ENCODE data around the gene DPH1.

Gene DPH1

DNA sequence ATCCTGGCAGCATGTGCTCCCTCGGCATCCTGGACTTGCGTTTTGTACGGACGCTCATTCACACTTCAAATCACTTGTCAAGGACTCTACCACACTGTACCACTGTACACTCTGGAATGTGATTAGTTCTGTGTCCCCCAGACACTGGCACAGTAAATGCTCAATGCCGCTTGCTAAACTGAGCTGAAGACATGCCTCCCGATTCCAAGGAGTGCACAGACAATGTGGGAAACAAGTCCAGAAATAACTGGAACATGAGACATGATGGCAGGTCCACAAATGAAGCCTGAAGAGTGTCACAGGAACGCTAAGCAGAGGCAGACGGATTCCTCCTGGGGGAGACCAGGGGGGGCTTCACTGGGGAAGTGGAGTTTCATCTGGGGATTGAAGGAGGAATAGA, 47.1 kb downstream of the DPH1 start:
- FAIRE-seq, result no peak
- no peak for DNase-seq (ENCODE audit: insufficient read length, low spot score)
- TF ChIP-seq, protein P1, sequence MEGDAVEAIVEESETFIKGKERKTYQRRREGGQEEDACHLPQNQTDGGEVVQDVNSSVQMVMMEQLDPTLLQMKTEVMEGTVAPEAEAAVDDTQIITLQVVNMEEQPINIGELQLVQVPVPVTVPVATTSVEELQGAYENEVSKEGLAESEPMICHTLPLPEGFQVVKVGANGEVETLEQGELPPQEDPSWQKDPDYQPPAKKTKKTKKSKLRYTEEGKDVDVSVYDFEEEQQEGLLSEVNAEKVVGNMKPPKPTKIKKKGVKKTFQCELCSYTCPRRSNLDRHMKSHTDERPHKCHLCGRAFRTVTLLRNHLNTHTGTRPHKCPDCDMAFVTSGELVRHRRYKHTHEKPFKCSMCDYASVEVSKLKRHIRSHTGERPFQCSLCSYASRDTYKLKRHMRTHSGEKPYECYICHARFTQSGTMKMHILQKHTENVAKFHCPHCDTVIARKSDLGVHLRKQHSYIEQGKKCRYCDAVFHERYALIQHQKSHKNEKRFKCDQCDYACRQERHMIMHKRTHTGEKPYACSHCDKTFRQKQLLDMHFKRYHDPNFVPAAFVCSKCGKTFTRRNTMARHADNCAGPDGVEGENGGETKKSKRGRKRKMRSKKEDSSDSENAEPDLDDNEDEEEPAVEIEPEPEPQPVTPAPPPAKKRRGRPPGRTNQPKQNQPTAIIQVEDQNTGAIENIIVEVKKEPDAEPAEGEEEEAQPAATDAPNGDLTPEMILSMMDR (IDR thresholded peaks at IDR 0.05; ENCODE audit: insufficient read depth, missing control alignments), result no peak

DNA sequence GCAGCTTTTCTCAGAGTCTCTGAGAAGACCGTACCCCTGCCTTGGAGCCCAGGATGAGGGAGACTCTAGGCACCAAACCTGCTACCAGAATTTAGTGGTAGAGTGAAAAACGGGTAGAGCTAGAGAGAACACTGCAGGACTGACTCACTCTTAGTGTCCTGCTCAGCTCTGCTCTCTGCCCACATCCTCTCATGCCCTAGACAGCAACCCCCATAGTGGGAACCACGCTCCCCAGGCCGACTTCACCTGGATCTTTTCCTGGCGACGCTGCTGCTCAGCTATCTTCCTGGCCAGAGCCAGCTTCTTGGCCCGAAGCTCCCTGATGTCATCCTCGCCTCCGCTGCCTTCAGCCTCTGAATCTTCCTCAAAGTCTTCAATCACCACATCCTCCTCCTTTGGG, 51.6 kb downstream of the DPH1 start:
- no peak for FAIRE-seq
- DNase-seq (ENCODE audit: insufficient read length, low spot score), result no peak
- TF ChIP-seq, protein P1 (IDR thresholded peaks at IDR 0.05; ENCODE audit: insufficient read depth, missing control alignments), result no peak

DNA sequence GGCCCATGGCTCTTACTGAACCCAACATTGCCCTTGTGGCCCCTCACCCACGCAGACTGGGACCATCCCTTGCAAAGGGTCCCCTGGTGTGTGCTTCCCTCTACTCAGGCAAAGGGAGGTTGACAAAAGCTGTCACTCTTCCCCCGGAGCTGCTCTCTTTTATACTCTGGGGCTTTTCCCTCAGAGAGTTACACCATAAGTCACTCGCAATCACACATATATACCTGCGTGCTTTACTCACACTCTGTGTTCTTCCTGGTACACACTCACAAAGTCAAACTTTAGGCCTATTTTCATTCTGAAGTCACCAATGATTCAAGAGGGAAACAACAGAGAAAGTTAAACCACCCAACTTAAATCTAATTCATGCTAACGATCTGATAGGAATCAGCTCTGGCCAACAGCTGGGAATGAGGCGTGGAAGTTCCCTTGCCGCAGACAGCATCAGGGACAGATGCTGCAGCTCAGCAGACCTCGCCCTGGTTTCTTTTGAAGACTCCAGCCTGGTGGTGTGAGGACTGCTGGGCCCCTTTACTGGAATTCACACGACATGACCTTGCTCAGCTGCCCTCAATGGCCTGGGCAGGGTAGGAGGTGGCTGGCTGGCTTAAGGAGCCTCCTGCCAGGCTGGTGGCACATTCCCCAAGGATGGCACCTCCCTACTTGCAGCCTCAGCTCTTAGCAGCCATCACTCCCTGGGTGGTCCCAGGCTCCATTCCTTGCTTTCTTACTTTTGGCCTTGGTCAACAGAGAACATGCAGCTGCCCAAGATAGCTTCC, 52.2 kb downstream of the DPH1 start:
- TF ChIP-seq, protein P1 (IDR thresholded peaks at IDR 0.05; ENCODE audit: insufficient read depth, missing control alignments), result no peak
- DNase-seq (ENCODE audit: insufficient read length, low spot score), result no peak
- no peak for FAIRE-seq

DNA sequence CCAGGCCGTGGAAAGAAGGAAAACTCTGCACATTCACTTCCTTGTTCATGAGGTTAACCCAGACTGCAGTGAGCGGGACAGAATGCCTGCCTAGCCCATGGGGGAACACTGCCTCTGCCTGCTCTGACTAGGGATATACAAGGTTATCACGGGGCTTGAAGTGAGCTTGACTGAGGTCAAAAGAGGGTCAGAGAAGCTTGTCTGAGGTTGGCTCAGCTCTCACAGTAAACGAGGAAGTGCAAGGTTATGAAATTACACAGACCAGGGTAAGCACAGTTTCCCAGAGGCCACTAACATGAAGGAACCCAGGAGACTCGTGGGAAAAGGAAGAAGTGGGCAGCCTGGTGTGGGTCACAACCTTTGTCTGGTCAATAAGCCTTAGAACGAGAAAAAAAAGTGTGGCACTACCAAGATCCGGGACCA, 53.7 kb downstream of the DPH1 start:
- TF ChIP-seq, protein P1 (IDR thresholded peaks at IDR 0.05; ENCODE audit: insufficient read depth, missing control alignments), result no peak
- FAIRE-seq (no peak), DNase-seq (ENCODE audit: insufficient read length, low spot score) (no peak)

DNA sequence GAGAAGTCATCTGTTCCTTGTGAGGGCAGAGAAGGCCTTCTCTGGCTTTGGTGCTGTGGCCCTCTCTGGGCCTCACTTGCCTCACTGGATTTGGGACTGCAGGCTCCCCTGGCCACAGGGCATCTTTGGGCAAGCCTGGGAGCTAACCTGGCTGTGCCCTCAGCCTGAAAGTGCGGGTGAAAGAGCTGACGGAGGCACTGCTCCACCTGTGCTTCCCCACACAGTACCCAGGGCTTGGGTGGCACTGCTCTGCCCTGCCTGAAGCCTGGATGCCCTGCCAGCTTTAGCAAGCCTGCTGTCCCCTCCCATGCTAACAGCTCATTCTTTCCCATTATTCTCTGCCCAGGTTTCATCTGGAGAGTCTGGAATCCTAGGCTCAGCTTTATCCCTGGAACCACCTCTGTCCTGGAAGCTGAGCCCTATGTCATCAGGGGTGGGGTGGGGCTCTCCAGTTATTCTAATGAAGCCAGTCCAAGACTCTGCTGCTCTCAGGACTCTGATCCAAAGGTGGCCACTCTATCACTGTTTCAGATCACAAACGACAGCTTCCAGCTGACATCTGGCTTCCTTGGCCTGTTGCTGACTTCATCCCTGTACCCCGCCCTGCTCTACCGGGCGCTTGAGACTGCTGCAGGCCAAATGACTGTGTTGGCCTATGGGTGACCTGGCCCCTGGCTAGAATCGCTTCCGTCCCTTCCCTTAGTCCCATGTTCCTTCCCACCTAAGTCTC, 54.2 kb downstream of the DPH1 start:
- DNase-seq (ENCODE audit: insufficient read length, low spot score) (no peak), FAIRE-seq (no peak)
- TF ChIP-seq, protein P1 (IDR thresholded peaks at IDR 0.05; ENCODE audit: insufficient read depth, missing control alignments), result no peak

DNA sequence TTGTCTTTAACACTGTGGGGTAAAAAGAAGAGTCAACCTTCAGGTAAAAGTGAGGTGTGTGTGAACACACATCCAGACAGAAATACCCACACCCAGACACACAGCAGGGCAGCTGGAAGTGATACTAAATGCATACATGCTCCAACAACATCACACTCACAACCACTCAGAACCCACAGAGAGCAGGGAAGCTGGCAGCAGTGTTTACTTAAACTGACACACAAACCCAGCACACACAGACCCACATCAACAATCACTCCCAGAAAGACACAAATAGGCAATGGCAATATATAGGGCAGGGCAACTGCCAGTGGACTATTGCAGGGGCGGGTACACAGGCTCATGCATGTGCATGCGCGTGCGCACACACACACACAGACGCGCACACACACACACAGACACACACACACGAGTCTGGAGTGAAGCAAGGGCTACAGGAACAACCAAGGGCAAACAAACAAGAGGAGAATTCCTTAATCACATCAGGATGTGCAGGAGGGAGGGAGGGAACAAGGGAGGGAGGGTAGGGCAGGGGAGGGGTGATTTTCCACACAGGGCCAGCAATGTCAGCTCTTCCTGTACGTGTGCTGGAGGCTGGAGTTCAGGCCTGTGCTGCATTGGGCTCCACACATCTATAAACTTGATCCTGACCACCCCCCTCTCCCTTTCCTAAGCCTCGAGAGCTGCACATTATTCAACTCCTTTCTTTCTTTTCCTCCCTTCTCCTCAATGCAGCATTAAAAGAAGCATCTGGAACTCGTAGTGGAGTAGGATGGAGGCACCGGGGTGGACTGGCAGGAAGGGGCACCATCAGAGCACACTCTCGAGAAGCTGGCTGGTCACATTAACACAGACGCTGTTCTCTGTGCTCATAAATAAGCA, 55.1 kb downstream of the DPH1 start:
- TF ChIP-seq, protein P1 (IDR thresholded peaks at IDR 0.05; ENCODE audit: insufficient read depth, missing control alignments), result no peak
- FAIRE-seq, result no peak
- no peak for DNase-seq (ENCODE audit: insufficient read length, low spot score)
